GM18858 (cell line): ENCODE measurements around the gene CHRNA3.

Experiments used
- ATAC-seq: cut with Tn5 transposase; IDR thresholded peaks from one replicate; pipeline ENCODE4 v1.9.1; 2021; ENCODE audit not compliant: unreplicated experiment

The CHRNA3 gene

GRCh38 chr15:78636378-78636859, 15.6 kb upstream of the CHRNA3 start:
- ATAC-seq, result no peak

- ATAC-seq, result no peak
These were observed 14.6 kb upstream of the CHRNA3 start for GRCh38 chr15:78635346-78635745.

- ATAC-seq, result no peak
These were observed 13.7 kb upstream of the CHRNA3 start for GRCh38 chr15:78634210-78635145.

- no peak for ATAC-seq
These were observed 12.6 kb upstream of the CHRNA3 start for GRCh38 chr15:78633348-78633747.

GRCh38 chr15:78630886-78631633, 10.3 kb upstream of the CHRNA3 start:
- ATAC-seq, result no peak

GRCh38 chr15:78629716-78630065, 8.9 kb upstream of the CHRNA3 start:
- ATAC-seq, result no peak

- no peak for ATAC-seq
These were observed 8.4 kb upstream of the CHRNA3 start for GRCh38 chr15:78629031-78629715.

- ATAC-seq, result no peak
These were observed 7.4 kb upstream of the CHRNA3 start for GRCh38 chr15:78628227-78628626.

GRCh38 chr15:78627348-78627747, 6.6 kb upstream of the CHRNA3 start:
- ATAC-seq, result no peak

GRCh38 chr15:78626381-78626995, 5.7 kb upstream of the CHRNA3 start:
- no peak for ATAC-seq

GRCh38 chr15:78625606-78626280, 4.9 kb upstream of the CHRNA3 start:
- ATAC-seq, result no peak

- no peak for ATAC-seq
These were observed 4.1 kb upstream of the CHRNA3 start for GRCh38 chr15:78624651-78625590.

GRCh38 chr15:78623786-78624497, 3.1 kb upstream of the CHRNA3 start:
- ATAC-seq, result no peak

- no peak for ATAC-seq
These were observed 1.1 kb upstream of the CHRNA3 start for GRCh38 chr15:78621810-78622402.

- no peak for ATAC-seq
These were observed 722 bp downstream of the CHRNA3 start for GRCh38 chr15:78620021-78620526.

GRCh38 chr15:78619022-78619950, 1.5 kb downstream of the CHRNA3 start:
- no peak for ATAC-seq

GRCh38 chr15:78618490-78618934, 2.3 kb downstream of the CHRNA3 start:
- no peak for ATAC-seq
